ENCODE results near the gene ZNF214.

Gene ZNF214

GRCh38 chr11:7020183-7020917, at the start of gene ZNF214, which contains the start of gene NLRP14:
Gene ZNF214, minus strand, starts transcription at chr11:7020346. Its CDS starts 17,511 bp downstream, at chr11:7002835.
Gene NLRP14, plus strand, starts transcription at chr11:7020479. Its CDS starts 18,108 bp downstream, at chr11:7038587.
- Histone ChIP-seq H3K27me3 (ENCODE audit: control insufficient read depth in 5 of 5, insufficient read depth in 4 of 5, low read length in 5 of 5) (no peaks in the 10 kb centered on the region), H3K27ac (ENCODE audit: low read depth, low read length) (peak within 1 kb of the TSS; percentile 42), H3K36me3 (ENCODE audit: control insufficient read depth in 5 of 5, insufficient read depth in 5 of 5, low read length in 5 of 5) (no peaks in the 10 kb centered on the region), H3K9ac (ENCODE audit: low read length in 5 of 5) (peak within 1 kb of the TSS in 3 of 5 donors; percentile 48 to 73 (median 71)), H3K4me1 (ENCODE audit: control insufficient read depth in 5 of 5, insufficient read depth in 5 of 5, low read length in 5 of 5) (peaks cover 0 to 19% (median 15%) of the 10 kb centered on the region in 5 donors), H3K9me3 (ENCODE audit: control insufficient read depth in 5 of 5, low read length in 5 of 5) (no peaks in the 10 kb centered on the region), H3K4me3 (ENCODE audit: low read depth in 1 of 5, low read length in 5 of 5) (peak within 1 kb of the TSS; percentile 70 to 94 (median 85))

GRCh38 chr11:7062534-7062933, 42.4 kb upstream of the ZNF214 start:
- H3K27me3 ChIP-seq (ENCODE audit: control insufficient read depth in 5 of 5, insufficient read depth in 4 of 5, low read length in 5 of 5) = no peaks in the 10 kb centered on the region
- H3K27ac ChIP-seq (ENCODE audit: low read depth, low read length) = no peak overlapping the region
- no peaks in the 10 kb centered on the region for H3K36me3 ChIP-seq (ENCODE audit: control insufficient read depth in 5 of 5, insufficient read depth in 5 of 5, low read length in 5 of 5)
- no peak overlapping the region for H3K4me3 ChIP-seq (ENCODE audit: low read depth in 1 of 5, low read length in 5 of 5)
- H3K9ac ChIP-seq (ENCODE audit: low read length in 5 of 5) = no peak overlapping the region
- H3K4me1 ChIP-seq (ENCODE audit: control insufficient read depth in 5 of 5, insufficient read depth in 5 of 5, low read length in 5 of 5) = no peaks in the 10 kb centered on the region
- H3K9me3 ChIP-seq (ENCODE audit: control insufficient read depth in 5 of 5, low read length in 5 of 5) = no peaks in the 10 kb centered on the region

- Histone ChIP-seq H3K36me3 (ENCODE audit: control insufficient read depth in 5 of 5, insufficient read depth in 5 of 5, low read length in 5 of 5) (no peaks in the 10 kb centered on the region), H3K27ac (ENCODE audit: low read depth, low read length) (no peak overlapping the region), H3K4me1 (ENCODE audit: control insufficient read depth in 5 of 5, insufficient read depth in 5 of 5, low read length in 5 of 5) (no peaks in the 10 kb centered on the region), H3K9me3 (ENCODE audit: control insufficient read depth in 5 of 5, low read length in 5 of 5) (no peaks in the 10 kb centered on the region), H3K27me3 (ENCODE audit: control insufficient read depth in 5 of 5, insufficient read depth in 4 of 5, low read length in 5 of 5) (no peaks in the 10 kb centered on the region), H3K9ac (ENCODE audit: low read length in 5 of 5) (no peak overlapping the region), H3K4me3 (ENCODE audit: low read depth in 1 of 5, low read length in 5 of 5) (no peak overlapping the region)
Measured at GRCh38 chr11:7060868-7061267, 40.7 kb upstream of the ZNF214 start.

- Histone ChIP-seq H3K9ac (ENCODE audit: low read length in 5 of 5) (no peak overlapping the region), H3K4me1 (ENCODE audit: control insufficient read depth in 5 of 5, insufficient read depth in 5 of 5, low read length in 5 of 5) (no peaks in the 10 kb centered on the region), H3K36me3 (ENCODE audit: control insufficient read depth in 5 of 5, insufficient read depth in 5 of 5, low read length in 5 of 5) (no peaks in the 10 kb centered on the region), H3K9me3 (ENCODE audit: control insufficient read depth in 5 of 5, low read length in 5 of 5) (no peaks in the 10 kb centered on the region), H3K27me3 (ENCODE audit: control insufficient read depth in 5 of 5, insufficient read depth in 4 of 5, low read length in 5 of 5) (no peaks in the 10 kb centered on the region), H3K27ac (ENCODE audit: low read depth, low read length) (no peak overlapping the region), H3K4me3 (ENCODE audit: low read depth in 1 of 5, low read length in 5 of 5) (no peak overlapping the region)
Measured at GRCh38 chr11:7057641-7058040, 37.5 kb upstream of the ZNF214 start.

- Histone ChIP-seq H3K9ac (ENCODE audit: low read length in 5 of 5) (no peak overlapping the region), H3K36me3 (ENCODE audit: control insufficient read depth in 5 of 5, insufficient read depth in 5 of 5, low read length in 5 of 5) (no peaks in the 10 kb centered on the region), H3K27ac (ENCODE audit: low read depth, low read length) (no peak overlapping the region), H3K4me3 (ENCODE audit: low read depth in 1 of 5, low read length in 5 of 5) (no peak overlapping the region), H3K27me3 (ENCODE audit: control insufficient read depth in 5 of 5, insufficient read depth in 4 of 5, low read length in 5 of 5) (no peaks in the 10 kb centered on the region), H3K9me3 (ENCODE audit: control insufficient read depth in 5 of 5, low read length in 5 of 5) (no peaks in the 10 kb centered on the region), H3K4me1 (ENCODE audit: control insufficient read depth in 5 of 5, insufficient read depth in 5 of 5, low read length in 5 of 5) (no peaks in the 10 kb centered on the region)
Measured at GRCh38 chr11:7056828-7057513, 36.8 kb upstream of the ZNF214 start.

- no peaks in the 10 kb centered on the region for H3K36me3 ChIP-seq (ENCODE audit: control insufficient read depth in 5 of 5, insufficient read depth in 5 of 5, low read length in 5 of 5)
- no peaks in the 10 kb centered on the region for H3K4me1 ChIP-seq (ENCODE audit: control insufficient read depth in 5 of 5, insufficient read depth in 5 of 5, low read length in 5 of 5)
- H3K27ac ChIP-seq (ENCODE audit: low read depth, low read length) = no peak overlapping the region
- no peak overlapping the region for H3K9ac ChIP-seq (ENCODE audit: low read length in 5 of 5)
- H3K9me3 ChIP-seq (ENCODE audit: control insufficient read depth in 5 of 5, low read length in 5 of 5) = no peaks in the 10 kb centered on the region
- no peaks in the 10 kb centered on the region for H3K27me3 ChIP-seq (ENCODE audit: control insufficient read depth in 5 of 5, insufficient read depth in 4 of 5, low read length in 5 of 5)
- H3K4me3 ChIP-seq (ENCODE audit: low read depth in 1 of 5, low read length in 5 of 5) = no peak overlapping the region
Measured at GRCh38 chr11:7050191-7050590, 30.0 kb upstream of the ZNF214 start.

GRCh38 chr11:7046474-7047175, 26.5 kb upstream of the ZNF214 start:
- no peaks in the 10 kb centered on the region for H3K9me3 ChIP-seq (ENCODE audit: control insufficient read depth in 5 of 5, low read length in 5 of 5)
- no peak overlapping the region for H3K27ac ChIP-seq (ENCODE audit: low read depth, low read length)
- H3K27me3 ChIP-seq (ENCODE audit: control insufficient read depth in 5 of 5, insufficient read depth in 4 of 5, low read length in 5 of 5) = no peaks in the 10 kb centered on the region
- no peak overlapping the region for H3K9ac ChIP-seq (ENCODE audit: low read length in 5 of 5)
- no peak overlapping the region for H3K4me3 ChIP-seq (ENCODE audit: low read depth in 1 of 5, low read length in 5 of 5)
- H3K4me1 ChIP-seq (ENCODE audit: control insufficient read depth in 5 of 5, insufficient read depth in 5 of 5, low read length in 5 of 5) = no peaks in the 10 kb centered on the region
- no peaks in the 10 kb centered on the region for H3K36me3 ChIP-seq (ENCODE audit: control insufficient read depth in 5 of 5, insufficient read depth in 5 of 5, low read length in 5 of 5)

- no peak overlapping the region for H3K4me3 ChIP-seq (ENCODE audit: low read depth in 1 of 5, low read length in 5 of 5)
- no peaks in the 10 kb centered on the region for H3K4me1 ChIP-seq (ENCODE audit: control insufficient read depth in 5 of 5, insufficient read depth in 5 of 5, low read length in 5 of 5)
- H3K36me3 ChIP-seq (ENCODE audit: control insufficient read depth in 5 of 5, insufficient read depth in 5 of 5, low read length in 5 of 5) = no peaks in the 10 kb centered on the region
- H3K27me3 ChIP-seq (ENCODE audit: control insufficient read depth in 5 of 5, insufficient read depth in 4 of 5, low read length in 5 of 5) = peaks cover 0 to 4% (median 0%) of the 10 kb centered on the region in 5 donors
- no peak overlapping the region for H3K27ac ChIP-seq (ENCODE audit: low read depth, low read length)
- H3K9ac ChIP-seq (ENCODE audit: low read length in 5 of 5) = no peak overlapping the region
- H3K9me3 ChIP-seq (ENCODE audit: control insufficient read depth in 5 of 5, low read length in 5 of 5) = no peaks in the 10 kb centered on the region
Measured at GRCh38 chr11:7034019-7034418, 13.9 kb upstream of the ZNF214 start.

GRCh38 chr11:7032692-7033091, 12.5 kb upstream of the ZNF214 start:
- H3K4me3 ChIP-seq (ENCODE audit: low read depth in 1 of 5, low read length in 5 of 5) = no peak overlapping the region
- peaks cover 0 to 4% (median 0%) of the 10 kb centered on the region in 5 donors for H3K27me3 ChIP-seq (ENCODE audit: control insufficient read depth in 5 of 5, insufficient read depth in 4 of 5, low read length in 5 of 5)
- H3K4me1 ChIP-seq (ENCODE audit: control insufficient read depth in 5 of 5, insufficient read depth in 5 of 5, low read length in 5 of 5) = no peaks in the 10 kb centered on the region
- H3K36me3 ChIP-seq (ENCODE audit: control insufficient read depth in 5 of 5, insufficient read depth in 5 of 5, low read length in 5 of 5) = no peaks in the 10 kb centered on the region
- no peak overlapping the region for H3K27ac ChIP-seq (ENCODE audit: low read depth, low read length)
- H3K9me3 ChIP-seq (ENCODE audit: control insufficient read depth in 5 of 5, low read length in 5 of 5) = no peaks in the 10 kb centered on the region
- H3K9ac ChIP-seq (ENCODE audit: low read length in 5 of 5) = no peak overlapping the region

- Histone ChIP-seq H3K4me1 (ENCODE audit: control insufficient read depth in 5 of 5, insufficient read depth in 5 of 5, low read length in 5 of 5) (no peaks in the 10 kb centered on the region), H3K9me3 (ENCODE audit: control insufficient read depth in 5 of 5, low read length in 5 of 5) (no peaks in the 10 kb centered on the region), H3K27me3 (ENCODE audit: control insufficient read depth in 5 of 5, insufficient read depth in 4 of 5, low read length in 5 of 5) (peaks cover 0 to 4% (median 0%) of the 10 kb centered on the region in 5 donors), H3K36me3 (ENCODE audit: control insufficient read depth in 5 of 5, insufficient read depth in 5 of 5, low read length in 5 of 5) (no peaks in the 10 kb centered on the region), H3K4me3 (ENCODE audit: low read depth in 1 of 5, low read length in 5 of 5) (no peak overlapping the region), H3K27ac (ENCODE audit: low read depth, low read length) (no peak overlapping the region), H3K9ac (ENCODE audit: low read length in 5 of 5) (no peak overlapping the region)
Measured at GRCh38 chr11:7031471-7031871, 11.3 kb upstream of the ZNF214 start.
